COLO829 (cell line): ENCODE measurements around the gene ANKRD11.
"Not testable (repeated sequence)": the region's sequence is repeated elsewhere in the genome, so short reads cannot be mapped to it uniquely, and the experiment has no call there.

Experiments
- DNase-seq: peaks from one replicate; pipeline ENCODE4 v3.0.0; 2012; ENCODE audit warnings: low spot score

ANKRD11 gene

GRCh38 chr16:89344846-89345611, 145.3 kb downstream of the ANKRD11 start:
- DNase-seq = no peak

GRCh38 chr16:89344458-89344834, 145.9 kb downstream of the ANKRD11 start:
- DNase-seq = no peak

GRCh38 chr16:89343501-89344457, 146.6 kb downstream of the ANKRD11 start:
- no peak for DNase-seq

GRCh38 chr16:89341697-89342694, 148.4 kb downstream of the ANKRD11 start:
- DNase-seq = no peak

GRCh38 chr16:89341279-89341678, 149.1 kb downstream of the ANKRD11 start:
- no peak for DNase-seq

- no peak for DNase-seq
Observed at GRCh38 chr16:89338863-89339262, 151.5 kb downstream of the ANKRD11 start.

- DNase-seq = no peak
Observed at GRCh38 chr16:89337965-89338364, 152.4 kb downstream of the ANKRD11 start.

GRCh38 chr16:89335803-89336485, 154.4 kb downstream of the ANKRD11 start:
- DNase-seq = no peak

GRCh38 chr16:89334988-89335802, 155.2 kb downstream of the ANKRD11 start:
- no peak for DNase-seq

- no peak for DNase-seq
Observed at GRCh38 chr16:89334461-89334860, 155.9 kb downstream of the ANKRD11 start.

GRCh38 chr16:89334050-89334449, 156.3 kb downstream of the ANKRD11 start:
- DNase-seq = no peak

- DNase-seq = peak; percentile 78
Observed at GRCh38 chr16:89333401-89334001, 156.9 kb downstream of the ANKRD11 start.

- no peak for DNase-seq
Observed at GRCh38 chr16:89332902-89333245, 157.5 kb downstream of the ANKRD11 start.

GRCh38 chr16:89332243-89332901, 158.0 kb downstream of the ANKRD11 start:
- DNase-seq = no peak

- DNase-seq = no peak
Observed at GRCh38 chr16:89331371-89332109, 158.8 kb downstream of the ANKRD11 start.

- no peak for DNase-seq
Observed at GRCh38 chr16:89330177-89330856, 160.0 kb downstream of the ANKRD11 start.

- DNase-seq = not testable (repeated sequence)
Observed at GRCh38 chr16:89329830-89330176, 160.6 kb downstream of the ANKRD11 start.
